Right forelimb (tissue), 1 donor: Measurements from ENCODE around the gene TPTE.
"Not testable (repeated sequence)": the region's sequence is repeated elsewhere in the genome, so short reads cannot be mapped to it uniquely, and the experiment has no call there.

Experiments
- DNase-seq: peaks from one replicate; pipeline ENCODE4 v3.0.0-alpha.2; 2018

TPTE gene

DNA sequence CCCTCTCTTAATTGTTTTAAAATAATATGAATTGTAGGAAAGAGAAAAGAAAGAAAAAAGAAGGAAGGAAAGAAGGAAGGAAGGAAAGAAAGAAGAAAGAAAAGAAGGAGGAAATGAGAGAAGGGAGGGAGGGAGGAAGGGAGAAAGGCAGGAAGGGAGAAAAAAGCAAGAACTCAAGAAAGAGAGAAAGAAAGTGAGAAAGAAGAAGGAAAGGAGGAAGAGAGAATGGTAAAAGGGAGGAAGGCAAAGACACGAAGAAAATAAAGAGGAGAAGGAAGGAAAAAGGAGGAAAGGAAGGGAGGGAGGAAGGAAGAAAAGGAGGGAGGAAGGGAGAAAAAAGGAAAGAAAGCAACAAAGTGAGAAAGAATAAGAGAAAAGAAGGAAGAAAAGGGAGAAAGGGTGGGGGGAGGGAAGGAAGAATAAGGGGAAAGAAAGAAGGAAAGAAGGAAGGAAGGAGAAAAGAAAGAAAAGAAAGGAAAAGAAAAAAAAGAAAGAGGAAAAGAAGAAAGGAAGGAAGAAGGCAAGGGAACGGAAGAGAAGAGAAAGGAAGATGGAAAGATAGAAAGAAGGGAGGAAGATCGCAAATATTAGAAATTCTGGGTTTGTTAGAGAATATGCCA is 95.9 kb downstream of the TPTE start:
- DNase-seq = not testable (repeated sequence)

DNA sequence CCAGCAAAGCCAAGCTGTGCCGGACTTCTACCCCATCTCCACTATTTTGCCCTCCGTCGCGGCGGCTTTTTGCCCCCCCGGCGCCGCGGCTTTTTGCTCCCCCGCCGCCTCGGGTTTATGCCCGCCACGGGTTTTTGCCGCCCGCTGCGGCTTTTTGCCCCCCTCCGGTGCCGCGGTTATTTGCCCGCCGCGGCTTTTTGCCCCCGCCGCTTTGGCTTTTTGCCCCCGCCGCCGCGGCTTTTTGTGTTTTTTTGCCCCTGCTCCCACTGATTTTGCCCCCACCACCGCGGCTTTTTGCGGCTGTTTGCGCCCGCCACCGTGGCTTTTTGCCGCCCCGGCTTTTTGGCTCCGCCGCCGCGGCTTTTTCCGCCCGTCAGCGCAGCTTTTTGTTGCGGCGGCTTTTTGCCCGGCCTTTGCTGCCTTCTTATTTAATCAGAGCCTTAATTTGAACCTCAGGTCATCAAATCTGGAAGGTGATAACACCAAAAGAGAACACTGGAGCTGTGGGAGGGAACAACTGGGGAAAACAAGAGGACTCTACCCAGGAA is 106.0 kb downstream of the TPTE start:
- DNase-seq = no peak

DNA sequence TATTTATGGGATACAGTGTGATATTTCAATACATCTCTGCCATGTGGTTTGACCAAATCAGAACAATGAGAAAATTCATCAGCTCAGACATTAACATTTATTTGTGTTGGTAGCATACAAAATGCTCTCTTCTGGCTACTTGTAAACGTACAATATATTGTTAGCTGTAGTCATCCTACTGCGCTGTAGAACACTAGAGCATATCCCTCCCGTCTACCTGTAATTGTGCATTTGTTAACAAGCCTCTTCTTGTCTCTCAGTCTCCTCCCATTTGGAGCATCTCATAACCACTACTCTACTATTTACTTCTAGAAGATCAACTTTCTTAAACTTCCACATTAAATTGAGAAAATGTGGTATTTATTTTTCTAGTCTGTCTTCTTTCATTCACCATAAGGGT is 107.9 kb downstream of the TPTE start:
- DNase-seq = not testable (repeated sequence)

DNA sequence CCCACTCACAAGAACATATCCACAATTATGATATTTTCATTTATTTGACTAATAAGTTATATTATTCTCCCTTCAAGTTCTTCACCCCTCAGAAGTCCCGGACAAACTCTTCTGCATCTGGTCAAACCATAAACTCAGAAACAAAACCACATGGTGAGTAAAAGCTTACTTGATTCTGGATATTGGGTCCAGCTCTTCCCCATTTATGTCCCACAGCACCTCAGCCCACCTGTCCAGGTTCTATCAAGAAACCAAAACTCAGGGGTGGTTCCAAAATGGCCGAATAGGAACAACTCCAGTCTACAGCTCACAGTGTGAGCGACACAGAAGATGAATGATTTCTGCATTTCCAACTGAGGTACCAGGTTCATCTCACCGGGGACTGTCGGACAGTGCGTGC is 109.4 kb downstream of the TPTE start:
- DNase-seq = not testable (repeated sequence)

DNA sequence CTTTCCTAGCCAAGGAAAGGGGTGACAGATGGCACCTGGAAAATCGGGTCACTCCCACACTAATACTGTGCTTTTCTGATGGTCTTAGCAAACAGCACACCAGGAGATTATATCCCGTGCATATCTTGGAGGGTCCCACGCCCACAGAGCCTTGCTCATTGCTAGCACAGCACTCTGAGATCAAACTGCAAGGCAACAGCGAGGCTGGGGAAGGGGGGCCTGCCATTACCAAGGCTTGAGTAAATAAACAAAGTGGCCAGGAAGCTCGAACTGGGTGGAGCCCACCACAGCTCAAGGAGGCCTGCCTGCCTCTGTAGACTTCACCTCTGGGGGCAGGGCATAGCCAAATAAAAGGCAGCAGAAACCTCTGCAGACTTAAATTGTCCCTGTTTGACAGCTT is 109.9 kb downstream of the TPTE start:
- not testable (repeated sequence) for DNase-seq

DNA sequence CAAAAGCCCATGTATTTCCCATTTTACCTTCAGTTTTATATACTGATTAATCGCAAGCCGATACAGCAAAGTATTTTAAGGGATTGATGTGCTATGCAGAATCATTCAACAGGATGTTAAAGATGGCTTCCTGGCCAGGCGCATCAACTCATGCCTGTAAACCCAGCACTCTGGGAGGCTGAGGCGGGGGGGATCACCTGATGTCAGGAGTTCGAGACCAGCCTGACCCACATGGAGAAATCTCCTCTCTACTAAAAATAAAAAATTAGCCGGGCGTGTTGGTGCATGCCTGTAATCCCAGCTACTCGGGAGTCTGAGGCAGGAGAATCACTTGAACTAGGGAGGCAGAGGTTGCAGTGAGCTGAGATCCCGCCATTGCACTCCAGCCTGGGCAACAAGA is 116.8 kb downstream of the TPTE start:
- not testable (repeated sequence) for DNase-seq

DNA sequence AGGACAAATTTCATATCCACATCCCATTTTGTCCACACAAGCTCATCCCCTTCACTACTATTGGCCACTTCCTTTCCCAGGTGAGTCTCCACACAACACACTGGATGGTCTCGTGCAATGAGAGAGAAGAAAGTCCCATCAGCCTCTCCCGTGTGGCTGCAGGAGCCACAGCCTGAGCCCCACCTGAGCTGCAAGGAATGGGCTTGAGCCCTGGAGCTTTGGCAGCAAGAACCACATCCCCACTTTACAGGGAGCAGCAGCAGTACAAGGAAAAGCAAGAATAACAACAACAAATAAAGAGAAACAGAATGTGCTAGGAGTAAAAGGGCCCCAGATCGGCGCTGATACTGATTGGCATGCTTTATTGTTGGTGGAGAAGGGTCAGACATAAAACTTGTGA is 117.7 kb downstream of the TPTE start:
- DNase-seq = no peak

DNA sequence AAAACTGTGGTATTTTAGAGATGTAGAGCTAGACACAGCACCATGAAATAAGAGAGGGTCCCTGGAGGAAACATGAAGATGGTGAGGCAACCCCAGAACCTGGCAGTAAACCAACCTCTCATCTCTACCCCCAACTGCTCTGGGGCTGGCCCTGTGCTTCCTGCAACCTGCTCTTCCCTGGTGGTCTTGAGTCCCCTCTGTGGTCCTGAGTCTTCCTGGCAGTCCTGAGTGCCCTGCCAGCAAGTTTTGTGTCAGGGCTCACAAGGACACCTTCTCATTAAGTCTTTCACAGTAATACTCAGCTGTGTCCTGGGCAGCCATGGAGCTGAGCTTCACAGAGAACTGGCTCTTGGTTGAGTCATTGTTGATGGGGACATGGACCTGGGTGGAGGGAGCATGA is 118.4 kb downstream of the TPTE start:
- DNase-seq = not testable (repeated sequence)

DNA sequence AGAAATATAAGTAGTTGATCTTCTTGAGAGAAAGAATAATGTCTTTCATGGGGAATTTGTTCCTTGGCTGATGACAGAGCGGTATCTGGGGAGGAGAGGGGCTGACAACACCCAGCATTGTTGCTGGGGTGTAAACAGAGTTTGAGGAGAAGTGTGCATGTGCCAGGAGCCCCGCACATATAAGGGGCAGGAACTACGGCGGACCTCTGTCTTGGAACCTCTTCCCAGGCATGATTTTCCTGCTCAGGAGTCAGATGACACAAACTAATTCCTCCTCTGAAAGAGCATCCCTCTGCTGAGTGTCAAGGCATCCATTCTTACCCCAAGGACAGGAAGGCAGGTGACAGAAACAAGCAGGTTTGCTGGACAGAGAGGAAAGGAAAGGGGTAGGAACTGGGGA is 119.1 kb downstream of the TPTE start:
- DNase-seq = no peak

DNA sequence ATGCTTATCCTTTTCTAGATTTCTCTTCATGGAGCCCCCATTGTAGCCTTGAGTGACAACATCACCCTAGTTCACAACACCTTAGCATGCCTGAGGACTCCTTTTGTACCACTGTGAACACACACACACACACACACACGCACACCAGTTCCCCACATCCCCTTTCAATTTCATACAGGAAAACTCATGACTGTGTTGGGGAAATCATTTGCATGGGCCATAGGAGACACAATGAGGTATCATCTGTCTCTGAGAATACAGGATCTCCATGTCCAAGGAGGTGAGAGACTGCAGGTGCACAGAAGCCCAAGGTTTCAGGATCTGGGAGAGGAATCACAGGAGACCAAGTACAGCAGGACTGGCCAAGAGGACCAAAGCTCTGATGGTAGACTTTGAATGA is 119.7 kb downstream of the TPTE start:
- no peak for DNase-seq

DNA sequence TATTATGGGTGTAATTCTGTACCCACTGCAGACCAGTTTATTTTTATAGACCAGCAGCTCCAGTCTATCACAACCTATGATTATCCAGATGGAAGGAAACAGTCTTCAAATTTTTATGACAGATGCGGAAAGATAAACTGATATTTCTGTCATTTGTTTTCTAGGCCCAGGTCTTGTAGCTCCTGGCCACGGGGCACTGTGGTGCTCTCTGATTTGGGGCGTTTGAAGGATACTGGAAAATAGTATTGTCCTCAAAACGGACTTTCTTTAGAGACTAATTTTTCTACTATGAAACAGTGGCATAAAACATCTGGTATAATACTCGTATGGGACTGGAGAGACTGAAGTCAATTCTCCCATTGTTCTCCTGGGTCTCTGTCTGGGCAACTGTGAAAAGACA is 124.3 kb downstream of the TPTE start:
- not testable (repeated sequence) for DNase-seq

DNA sequence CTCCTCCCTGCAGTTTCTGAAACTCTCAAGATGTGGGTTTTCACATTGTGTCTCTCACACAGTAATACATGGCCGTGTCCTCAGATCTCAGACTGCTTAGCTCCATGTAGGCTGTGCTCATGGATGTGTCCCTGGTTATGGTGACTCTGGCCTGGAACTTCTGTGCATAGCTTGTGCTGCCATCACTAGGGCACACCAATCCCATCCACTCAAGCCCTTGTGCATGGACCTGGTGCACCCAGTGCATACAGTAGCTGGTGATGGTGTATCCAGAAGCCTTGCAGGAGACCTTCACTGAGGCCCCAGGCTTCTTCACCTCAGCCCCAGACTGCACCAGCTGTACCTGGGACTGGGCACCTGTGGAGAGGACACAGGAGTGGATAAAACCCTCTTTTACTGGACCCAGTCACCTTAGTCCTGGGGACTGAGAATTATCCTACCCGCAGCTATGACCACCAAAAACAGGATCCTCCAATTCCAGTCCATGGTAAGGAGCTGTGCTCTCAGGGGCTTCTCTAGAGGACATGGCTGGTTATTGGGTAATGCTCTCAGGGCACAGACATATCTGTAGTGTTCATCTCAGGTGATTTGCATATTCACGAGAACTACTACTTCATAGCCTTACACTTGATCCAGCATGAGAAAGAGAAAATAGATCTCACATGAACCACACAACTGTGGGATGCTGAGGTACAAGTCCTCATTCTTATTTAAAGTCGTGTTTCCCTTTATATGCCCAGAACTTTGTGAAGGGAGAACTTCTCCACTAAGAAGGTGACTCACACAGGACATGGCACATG is 128.2 kb downstream of the TPTE start:
- DNase-seq = not testable (repeated sequence)

DNA sequence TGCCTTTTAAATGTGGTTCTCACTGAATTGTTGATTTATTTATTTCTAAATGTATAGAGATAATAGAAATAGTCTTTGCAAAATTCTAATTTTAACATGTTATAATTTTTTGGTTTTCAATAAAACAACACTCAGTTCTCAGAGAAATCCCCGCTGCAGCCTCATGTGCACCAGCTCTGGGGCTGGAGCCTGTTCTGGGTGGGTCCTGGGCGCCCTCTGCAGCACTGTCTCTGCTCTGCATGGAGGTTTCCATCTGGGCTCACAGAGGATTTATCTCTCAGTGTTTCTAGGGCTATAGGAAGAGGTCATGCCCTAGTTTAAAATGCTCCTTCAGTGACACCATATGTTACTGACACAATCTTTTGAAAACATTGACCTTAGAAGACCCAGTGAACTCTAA is 128.9 kb downstream of the TPTE start:
- not testable (repeated sequence) for DNase-seq
